ENCODE results near the gene NEUROD6.

Gene NEUROD6

GRCh38 chr7:31340603-31341002 lies at the start of gene NEUROD6:
NEUROD6 (minus strand) TSS chr7:31340726; CDS start chr7:31339268, 1,458 bp downstream.
- DNase-seq (ENCODE audit: low spot score): no peak

- DNase-seq (ENCODE audit: low spot score): no peak
Measured at GRCh38 chr7:31384466-31384865, 43.9 kb upstream of the NEUROD6 start.

- no peak for DNase-seq (ENCODE audit: low spot score)
Measured at GRCh38 chr7:31382722-31383121, 42.2 kb upstream of the NEUROD6 start.

GRCh38 chr7:31373337-31374289 lies 33.1 kb upstream of the NEUROD6 start:
- DNase-seq (ENCODE audit: low spot score): peak; percentile 56

GRCh38 chr7:31372231-31372959 lies 31.9 kb upstream of the NEUROD6 start:
- no peak for DNase-seq (ENCODE audit: low spot score)

GRCh38 chr7:31371621-31372020 lies 31.1 kb upstream of the NEUROD6 start:
- no peak for DNase-seq (ENCODE audit: low spot score)

GRCh38 chr7:31370609-31371008 lies 30.1 kb upstream of the NEUROD6 start:
- DNase-seq (ENCODE audit: low spot score): no peak

GRCh38 chr7:31368620-31369019 lies 28.1 kb upstream of the NEUROD6 start:
- no peak for DNase-seq (ENCODE audit: low spot score)

- no peak for DNase-seq (ENCODE audit: low spot score)
Measured at GRCh38 chr7:31363496-31363895, 23.0 kb upstream of the NEUROD6 start.

- DNase-seq (ENCODE audit: low spot score): no peak
Measured at GRCh38 chr7:31363051-31363450, 22.5 kb upstream of the NEUROD6 start.

GRCh38 chr7:31362401-31362800 lies 21.9 kb upstream of the NEUROD6 start:
- no peak for DNase-seq (ENCODE audit: low spot score)

- DNase-seq (ENCODE audit: low spot score): no peak
Measured at GRCh38 chr7:31358467-31358866, 17.9 kb upstream of the NEUROD6 start.

GRCh38 chr7:31345421-31345820 lies 4.9 kb upstream of the NEUROD6 start:
- DNase-seq (ENCODE audit: low spot score): no peak

- DNase-seq (ENCODE audit: low spot score): no peak
Measured at GRCh38 chr7:31343516-31344305, 3.2 kb upstream of the NEUROD6 start.

GRCh38 chr7:31341141-31341540 lies 615 bp upstream of the NEUROD6 start:
- no peak for DNase-seq (ENCODE audit: low spot score)

GRCh38 chr7:31340051-31340450 lies 475 bp downstream of the NEUROD6 start:
- no peak for DNase-seq (ENCODE audit: low spot score)

- DNase-seq (ENCODE audit: low spot score): no peak
Measured at GRCh38 chr7:31338706-31339105, 1.8 kb downstream of the NEUROD6 start.

- no peak for DNase-seq (ENCODE audit: low spot score)
Measured at GRCh38 chr7:31337002-31337565, 3.4 kb downstream of the NEUROD6 start.

- DNase-seq (ENCODE audit: low spot score): no peak
Measured at GRCh38 chr7:31336202-31337001, 4.1 kb downstream of the NEUROD6 start.

GRCh38 chr7:31335884-31336201 lies 4.7 kb downstream of the NEUROD6 start:
- DNase-seq (ENCODE audit: low spot score): no peak

- no peak for DNase-seq (ENCODE audit: low spot score)
Measured at GRCh38 chr7:31335161-31335856, 5.2 kb downstream of the NEUROD6 start.
